HAP-1 (cell line): ENCODE data around the gene CFAP77.

Experiments
- DNase-seq, 2 experiments: peaks; one replicate each; pipeline ENCODE4 v3.0.0-alpha.2; 2016 to 2020; ENCODE audit warnings: low spot score in 2 of 2
- H3K27me3 ChIP-seq: fragments of 250-450 bp; sonication (Bioruptor Pico); 2 replicates; pipeline ENCODE4 v1.5.1; 2020; ENCODE audit warnings: low read depth, mild to moderate bottlenecking, moderate library complexity
- H3K36me3 ChIP-seq: fragments of 250-450 bp; sonication (Bioruptor Pico); replicated peaks from 2 replicates; pipeline ENCODE4 v1.5.1; 2020; ENCODE audit warnings: mild to moderate bottlenecking
- H3K4me1 ChIP-seq: fragments of 250-450 bp; sonication (Bioruptor Pico); 2 replicates; pipeline ENCODE4 v1.5.1; 2020; ENCODE audit warnings: mild to moderate bottlenecking
- H3K4me3 ChIP-seq: fragments of 250-450 bp; sonication (Bioruptor Pico); 2 replicates; pipeline ENCODE4 v1.5.1; 2020; ENCODE audit warnings: mild to moderate bottlenecking, moderate library complexity
- H3K9me3 ChIP-seq: fragments of 250-450 bp; sonication (Bioruptor Pico); 2 replicates; pipeline ENCODE4 v1.5.1; 2020; ENCODE audit warnings: mild to moderate bottlenecking, moderate library complexity
- in situ Hi-C: fragments of 300-500 bp; cut with MboI; formaldehyde crosslinking; loops from 3 replicates; pipeline ENCODE4 v1.14.3; 2020; ENCODE audit warnings: low sequenced_read_pairs, inconsistent platforms, mixed read lengths

The CFAP77 gene

GRCh38 chr9:132586830-132587591, 177.0 kb downstream of the CFAP77 start:
- H3K4me1 ChIP-seq = peaks cover 10% of the 10 kb centered on the region
- no peak for DNase-seq
- no peaks in the 10 kb centered on the region for H3K36me3 ChIP-seq
- no peaks in the 10 kb centered on the region for H3K9me3 ChIP-seq
- peaks cover 74% of the 10 kb centered on the region for H3K27me3 ChIP-seq
- in situ Hi-C loops = no loop called here
- no peak overlapping the region for H3K4me3 ChIP-seq

GRCh38 chr9:132587592-132587955, 177.6 kb downstream of the CFAP77 start:
- Histone ChIP-seq H3K4me3 (no peak overlapping the region), H3K9me3 (no peaks in the 10 kb centered on the region), H3K36me3 (no peaks in the 10 kb centered on the region), H3K4me1 (peaks cover 16% of the 10 kb centered on the region), H3K27me3 (peaks cover 69% of the 10 kb centered on the region)
- in situ Hi-C loops = no loop called here
- DNase-seq = no peak

- Histone ChIP-seq H3K4me3 (no peak overlapping the region), H3K36me3 (no peaks in the 10 kb centered on the region), H3K9me3 (no peaks in the 10 kb centered on the region), H3K4me1 (peaks cover 21% of the 10 kb centered on the region), H3K27me3 (peaks cover 64% of the 10 kb centered on the region)
- DNase-seq = no peak
- in situ Hi-C loops = no loop called here
Observed at GRCh38 chr9:132588098-132588497, 178.1 kb downstream of the CFAP77 start.

- DNase-seq = no peak
- no peaks in the 10 kb centered on the region for H3K9me3 ChIP-seq
- in situ Hi-C loops = no loop called here
- no peaks in the 10 kb centered on the region for H3K36me3 ChIP-seq
- H3K4me3 ChIP-seq = no peak overlapping the region
- H3K27me3 ChIP-seq = peaks cover 59% of the 10 kb centered on the region
- peaks cover 25% of the 10 kb centered on the region for H3K4me1 ChIP-seq
Observed at GRCh38 chr9:132588501-132589147, 178.6 kb downstream of the CFAP77 start.

GRCh38 chr9:132589148-132590036, 179.4 kb downstream of the CFAP77 start:
- H3K4me1 ChIP-seq = peaks cover 25% of the 10 kb centered on the region
- no peak for DNase-seq
- in situ Hi-C loops = no loop called here
- peaks cover 53% of the 10 kb centered on the region for H3K27me3 ChIP-seq
- peaks cover 2% of the 10 kb centered on the region for H3K36me3 ChIP-seq
- H3K9me3 ChIP-seq = no peaks in the 10 kb centered on the region
- no peak overlapping the region for H3K4me3 ChIP-seq

- peaks cover 6% of the 10 kb centered on the region for H3K36me3 ChIP-seq
- H3K4me3 ChIP-seq = no peak overlapping the region
- H3K9me3 ChIP-seq = no peaks in the 10 kb centered on the region
- H3K4me1 ChIP-seq = peaks cover 25% of the 10 kb centered on the region
- DNase-seq = no peak
- in situ Hi-C loops = no loop called here
- peaks cover 48% of the 10 kb centered on the region for H3K27me3 ChIP-seq
Observed at GRCh38 chr9:132590037-132590317, 180.0 kb downstream of the CFAP77 start.

GRCh38 chr9:132590318-132591182, 180.5 kb downstream of the CFAP77 start:
- Histone ChIP-seq H3K4me1 (peaks cover 25% of the 10 kb centered on the region), H3K4me3 (no peak overlapping the region), H3K27me3 (peaks cover 42% of the 10 kb centered on the region), H3K9me3 (no peaks in the 10 kb centered on the region), H3K36me3 (peaks cover 7% of the 10 kb centered on the region)
- peak in 1 of 2 experiments; percentile 42 for DNase-seq
- in situ Hi-C loops = no loop called here

GRCh38 chr9:132591244-132591643, 181.2 kb downstream of the CFAP77 start:
- peaks cover 25% of the 10 kb centered on the region for H3K4me1 ChIP-seq

GRCh38 chr9:132591751-132592314, 181.8 kb downstream of the CFAP77 start:
- Histone ChIP-seq H3K4me1 (peaks cover 25% of the 10 kb centered on the region), H3K27me3 (peaks cover 29% of the 10 kb centered on the region), H3K9me3 (no peaks in the 10 kb centered on the region), H3K36me3 (peaks cover 15% of the 10 kb centered on the region), H3K4me3 (peak overlapping the region; percentile 0; the same call in 1 of the 2 replicates)
- in situ Hi-C loops = no loop called here
- peak; percentile 52 to 54 for DNase-seq

More at GRCh38 chr9:132591244-132591643, 181.2 kb downstream of the CFAP77 start:
- in situ Hi-C loops = no loop called here
- H3K9me3 ChIP-seq = no peaks in the 10 kb centered on the region
- no peak overlapping the region for H3K4me3 ChIP-seq
- H3K27me3 ChIP-seq = peaks cover 35% of the 10 kb centered on the region
- peak; percentile 90 to 98 for DNase-seq
- H3K36me3 ChIP-seq = peaks cover 14% of the 10 kb centered on the region

- peaks cover 23% of the 10 kb centered on the region for H3K27me3 ChIP-seq
- H3K4me3 ChIP-seq = no peak overlapping the region
- peaks cover 20% of the 10 kb centered on the region for H3K36me3 ChIP-seq
- no peaks in the 10 kb centered on the region for H3K9me3 ChIP-seq
- H3K4me1 ChIP-seq = peaks cover 25% of the 10 kb centered on the region
- in situ Hi-C loops = no loop called here
- peak in 1 of 2 experiments; percentile 33 for DNase-seq
Observed at GRCh38 chr9:132592451-132592850, 182.4 kb downstream of the CFAP77 start.

- H3K27me3 ChIP-seq = peaks cover 4% of the 10 kb centered on the region; the same call in 1 of the 2 replicates
- H3K36me3 ChIP-seq = peaks cover 24% of the 10 kb centered on the region
- no peak overlapping the region for H3K4me3 ChIP-seq
- DNase-seq = no peak
- no peaks in the 10 kb centered on the region for H3K9me3 ChIP-seq
- H3K4me1 ChIP-seq = peaks cover 25% of the 10 kb centered on the region
- in situ Hi-C loops = no loop called here
Observed at GRCh38 chr9:132594412-132594811, 184.4 kb downstream of the CFAP77 start.

- in situ Hi-C loops = no loop called here
- Histone ChIP-seq H3K4me1 (peaks cover 25% of the 10 kb centered on the region), H3K9me3 (no peaks in the 10 kb centered on the region), H3K4me3 (no peak overlapping the region), H3K36me3 (peaks cover 28% of the 10 kb centered on the region), H3K27me3 (no peaks in the 10 kb centered on the region)
- no peak for DNase-seq
Observed at GRCh38 chr9:132595319-132595718, 185.3 kb downstream of the CFAP77 start.

GRCh38 chr9:132596200-132596599, 186.2 kb downstream of the CFAP77 start:
- DNase-seq = no peak
- Histone ChIP-seq H3K4me1 (peaks cover 20% of the 10 kb centered on the region), H3K9me3 (no peaks in the 10 kb centered on the region), H3K36me3 (peaks cover 33% of the 10 kb centered on the region), H3K4me3 (no peak overlapping the region), H3K27me3 (no peaks in the 10 kb centered on the region)
- in situ Hi-C loops = no loop called here
